SK-N-SH (cell line): ENCODE measurements around the gene SLC6A9. TPM values are rescaled to one million over a fixed set of nuclear protein-coding genes. Genes with fewer than 3 reads are reported as not detected.

Source experiments
- CTCF ChIA-PET: fragments of 300-600, 350-600 bp; formaldehyde crosslinking; extraction: SDS; loops from one replicate; lab custom pipeline; 2021; lab: Yijun Ruan, JAX
- POLR2A ChIA-PET: fragments of 350-600 bp; sonication (Branson Sonifier 250); formaldehyde crosslinking; extraction: SDS; loops from one replicate; lab custom pipeline; 2020; ENCODE audit warnings: antibody characterized with exemption, inconsistent platforms; lab: Yijun Ruan, JAX
- DNase-seq: peaks from one replicate; pipeline ENCODE4 v3.0.0; 2012
- H2AFZ ChIP-seq: fragments of 200-600 bp; sonication (generic); 2 replicates; pipeline ENCODE4 v1.8.1; 2016; ENCODE audit warnings: antibody characterized with exemption, mild to moderate bottlenecking, low read depth
- H3F3A ChIP-seq: fragments of 200-600 bp; sonication (generic); replicated peaks from 2 replicates; pipeline ENCODE3; 2016; ENCODE audit warnings: antibody characterized with exemption, mild to moderate bottlenecking; ENCODE audit not compliant: insufficient read depth
- H3K27ac ChIP-seq, 2 experiments: fragments of 200-500 bp in 1 of 2; fragments of 200-600 bp in 1 of 2; sonication (Bioruptor generic) in 1 of 2; sonication (generic), shearing (Covaris generic) in 1 of 2; 2 replicates each; pipeline versions ENCODE4 v1.5.1 to v1.6.1; 2014 to 2016; ENCODE audit warnings: low read depth in 2 of 2, inconsistent platforms in 1 of 2, low read length in 1 of 2, mild to moderate bottlenecking in 1 of 2, mixed read lengths in 1 of 2
- H3K27me3 ChIP-seq: fragments of 200-600 bp; sonication (generic), shearing (Covaris generic); 2 replicates; pipeline ENCODE4 v1.6.1; 2016; ENCODE audit warnings: mixed run types; ENCODE audit not compliant: insufficient read depth
- H3K36me3 ChIP-seq, 2 experiments: fragments of 200-500 bp in 1 of 2; fragments of 200-600 bp in 1 of 2; sonication (Bioruptor generic) in 1 of 2; sonication (generic) in 1 of 2; replicated peaks in 1 of 2; 2 replicates each; pipeline versions ENCODE3 to v1.5.1; 2014 to 2016; ENCODE audit warnings: low read length in 1 of 2, mild to moderate bottlenecking in 1 of 2; ENCODE audit not compliant: insufficient read depth in 2 of 2, control insufficient read depth in 1 of 2
- H3K4me1 ChIP-seq, 2 experiments: fragments of 200-500 bp in 1 of 2; fragments of 200-600 bp in 1 of 2; sonication (Bioruptor generic) in 1 of 2; sonication (generic), shearing (Covaris generic) in 1 of 2; 2 replicates each; pipeline versions ENCODE4 v1.5.1 to v1.6.1; 2014 to 2016; ENCODE audit warnings: low read depth in 1 of 2, low read length in 1 of 2, mixed run types in 1 of 2; ENCODE audit not compliant: insufficient read depth in 2 of 2, control insufficient read depth in 1 of 2
- H3K4me2 ChIP-seq: fragments of 200-600 bp; sonication (generic), shearing (Covaris generic); 2 replicates; pipeline ENCODE4 v1.6.1; 2017; ENCODE audit warnings: mixed run types
- H3K4me3 ChIP-seq, 2 experiments: fragments of 200-500 bp in 1 of 2; fragments of 200-600 bp in 1 of 2; sonication (Bioruptor generic) in 1 of 2; sonication (generic), shearing (Covaris generic) in 1 of 2; 2 replicates each; pipeline versions ENCODE4 v1.5.1 to v1.8.1; 2014 to 2016; ENCODE audit warnings: low read depth in 2 of 2, inconsistent platforms in 1 of 2, low read length in 1 of 2, mild to moderate bottlenecking in 1 of 2, mixed read lengths in 1 of 2, moderate library complexity in 1 of 2
- H3K79me2 ChIP-seq: fragments of 200-600 bp; sonication (generic); 2 replicates; pipeline ENCODE4 v1.8.1; 2017; ENCODE audit warnings: mild to moderate bottlenecking; ENCODE audit not compliant: insufficient read depth
- H3K9ac ChIP-seq: fragments of 200-600 bp; sonication (generic); 2 replicates; pipeline ENCODE4 v1.6.1; 2017; ENCODE audit warnings: mixed run types
- H3K9me2 ChIP-seq: fragments of 200-600 bp; sonication (generic); 2 replicates; pipeline ENCODE4 v1.6.1; 2017; ENCODE audit warnings: mixed run types
- H3K9me3 ChIP-seq: fragments of 200-600 bp; sonication (generic); 2 replicates; pipeline ENCODE4 v1.6.1; 2017; ENCODE audit warnings: mixed run types, mild to moderate bottlenecking, moderate library complexity
- H4K20me1 ChIP-seq: fragments of 200-600 bp; sonication (generic); 2 replicates; pipeline ENCODE4 v1.6.1; 2017; ENCODE audit warnings: mild to moderate bottlenecking, mixed run types; ENCODE audit not compliant: insufficient read depth
- CHD2 ChIP-seq: fragments of 150-350 bp; IDR thresholded peaks from 2 replicates; pipeline ENCODE4 v1.6.1; 2018; ENCODE audit warnings: low read length; ENCODE audit not compliant: partially characterized antibody
- EP300 ChIP-seq, 2 experiments: IDR thresholded peaks; 2 replicates each; pipeline versions ENCODE4 v1.4.0 to v1.6.1; 2012; ENCODE audit warnings: borderline replicate concordance in 1 of 2, low read depth in 1 of 2, low read length in 1 of 2
- FOSL2 ChIP-seq: IDR thresholded peaks from 2 replicates; pipeline ENCODE4 v1.4.0; 2012; ENCODE audit warnings: low read depth, mild to moderate bottlenecking, moderate library complexity, borderline replicate concordance
- IRF3 ChIP-seq: fragments of 150-350 bp; IDR thresholded peaks from 2 replicates; pipeline ENCODE4 v1.6.1; 2016; ENCODE audit warnings: mild to moderate bottlenecking, low read depth, low read length
- JUND ChIP-seq: IDR thresholded peaks from 2 replicates; pipeline ENCODE4 v1.4.0; 2012
- NRF1 ChIP-seq: IDR thresholded peaks from 2 replicates; pipeline ENCODE4 v1.6.1; 2012; ENCODE audit warnings: low read depth, mild to moderate bottlenecking, low read length
- REST ChIP-seq: IDR thresholded peaks from 2 replicates; pipeline ENCODE4 v1.6.1; 2012; ENCODE audit warnings: mild to moderate bottlenecking, low read depth, low read length, moderate library complexity
- RFX5 ChIP-seq: IDR thresholded peaks from 2 replicates; pipeline ENCODE4 v1.6.1; 2012; ENCODE audit warnings: mild to moderate bottlenecking, improper control_type of control experiment, low read length
- RXRA ChIP-seq: IDR thresholded peaks from 2 replicates; pipeline ENCODE4 v1.4.0; 2012; ENCODE audit warnings: low read depth, mild to moderate bottlenecking, borderline replicate concordance
- SMC3 ChIP-seq: IDR thresholded peaks from 2 replicates; pipeline ENCODE4 v1.6.1; 2012; ENCODE audit warnings: low read depth, low read length, improper control_type of control experiment
- TCF12 ChIP-seq: IDR thresholded peaks from 2 replicates; pipeline ENCODE4 v1.4.0; 2012
- USF1 ChIP-seq: IDR thresholded peaks from 2 replicates; pipeline ENCODE4 v1.4.0; 2012; ENCODE audit warnings: low read depth, borderline replicate concordance
- YY1 ChIP-seq: IDR thresholded peaks from 2 replicates; pipeline ENCODE4 v1.4.0; 2012; ENCODE audit warnings: low read depth, mild to moderate bottlenecking
- ZBTB33 ChIP-seq: IDR thresholded peaks from 2 replicates; pipeline ENCODE4 v1.4.0; 2012; ENCODE audit warnings: low read depth, borderline replicate concordance
- WGBS: methylation state at CpG from one replicate; pipeline ENCODE4 v1.1.6; 2017; ENCODE audit warnings: low lambda C conversion rate; 5-methylcytosine and 5-hydroxymethylcytosine counted together
- polyA plus RNA-seq, 3 experiments: library from polyadenylated mRNA; depleted of rRNA; stranded (reverse); fragments of >200 nt; gene quantifications; 2 replicates each; pipeline ENCODE4 v1.2.3, GENCODE V29; 2012
- TF ChIP-seq, protein P1 (sequence below): fragments of 200-600 bp; sonication (generic); IDR thresholded peaks from 2 replicates; pipeline ENCODE4 v1.6.1; 2017; ENCODE audit warnings: antibody characterized with exemption, mild to moderate bottlenecking, moderate library complexity
- TF ChIP-seq, protein P2 (sequence below): IDR thresholded peaks from 2 replicates; pipeline ENCODE4; 2012
- TF ChIP-seq, protein P3 (sequence below): IDR thresholded peaks from 2 replicates; pipeline ENCODE4 v1.4.0; 2012; ENCODE audit warnings: low read depth

Gene SLC6A9
- polyA plus RNA-seq, 1 of the 3 experiments (the other 2 are of a cell fraction) = 3.9 TPM

DNA sequence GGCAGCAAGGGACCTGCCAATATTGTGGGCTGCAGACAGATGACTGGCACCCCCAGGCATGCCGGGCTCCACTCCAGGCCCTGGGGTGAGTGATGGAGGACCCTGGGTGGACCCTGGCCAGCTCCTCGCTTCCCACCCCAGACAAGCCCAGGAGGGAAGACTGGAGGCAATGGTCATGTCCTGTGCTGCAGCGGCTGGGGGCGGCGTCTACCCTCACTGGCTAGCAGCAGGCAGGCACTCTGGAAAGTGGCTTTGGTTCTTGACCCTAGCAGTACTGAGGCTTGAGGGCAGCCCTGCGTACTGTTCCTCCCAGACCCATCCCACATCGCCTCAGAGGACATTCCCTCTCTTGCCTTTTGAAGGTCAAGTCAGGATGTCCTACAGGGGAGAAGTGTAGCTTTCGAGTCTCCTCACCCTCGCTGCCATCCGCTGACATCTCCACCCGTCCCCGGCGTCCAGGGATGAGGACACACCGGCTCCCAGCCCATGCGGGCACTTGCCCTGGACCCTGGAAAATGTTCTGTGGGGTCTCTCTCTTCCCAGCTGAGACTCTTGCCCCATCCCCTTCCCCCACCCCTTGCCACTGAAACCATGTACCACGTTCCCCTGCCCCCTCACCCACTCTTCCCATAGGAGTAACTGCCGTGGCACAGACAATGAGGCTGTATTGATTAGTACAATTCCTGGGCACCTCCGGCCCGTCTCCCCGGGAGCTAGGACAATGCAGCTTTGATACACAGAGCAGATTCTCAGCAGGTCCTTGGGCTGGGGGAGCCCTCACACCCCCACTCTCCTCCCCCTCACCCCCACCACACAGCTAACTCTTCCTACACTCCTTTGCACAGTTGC, 15.0 kb downstream of the SLC6A9 start (continued):
- no peak for TF ChIP-seq IRF3
- TF ChIP-seq, protein P1, sequence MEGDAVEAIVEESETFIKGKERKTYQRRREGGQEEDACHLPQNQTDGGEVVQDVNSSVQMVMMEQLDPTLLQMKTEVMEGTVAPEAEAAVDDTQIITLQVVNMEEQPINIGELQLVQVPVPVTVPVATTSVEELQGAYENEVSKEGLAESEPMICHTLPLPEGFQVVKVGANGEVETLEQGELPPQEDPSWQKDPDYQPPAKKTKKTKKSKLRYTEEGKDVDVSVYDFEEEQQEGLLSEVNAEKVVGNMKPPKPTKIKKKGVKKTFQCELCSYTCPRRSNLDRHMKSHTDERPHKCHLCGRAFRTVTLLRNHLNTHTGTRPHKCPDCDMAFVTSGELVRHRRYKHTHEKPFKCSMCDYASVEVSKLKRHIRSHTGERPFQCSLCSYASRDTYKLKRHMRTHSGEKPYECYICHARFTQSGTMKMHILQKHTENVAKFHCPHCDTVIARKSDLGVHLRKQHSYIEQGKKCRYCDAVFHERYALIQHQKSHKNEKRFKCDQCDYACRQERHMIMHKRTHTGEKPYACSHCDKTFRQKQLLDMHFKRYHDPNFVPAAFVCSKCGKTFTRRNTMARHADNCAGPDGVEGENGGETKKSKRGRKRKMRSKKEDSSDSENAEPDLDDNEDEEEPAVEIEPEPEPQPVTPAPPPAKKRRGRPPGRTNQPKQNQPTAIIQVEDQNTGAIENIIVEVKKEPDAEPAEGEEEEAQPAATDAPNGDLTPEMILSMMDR = no peak

- Histone ChIP-seq H3K4me2 (no peak overlapping the region), H3K9me2 (no peaks in the 10 kb centered on the region), H3K9ac (no peak overlapping the region), H3F3A (no peaks in the 10 kb centered on the region), H3K79me2 (no peaks in the 10 kb centered on the region), H3K27ac (no peak overlapping the region), H3K4me3 (no peak overlapping the region), H2AFZ (no peak overlapping the region), H3K9me3 (no peaks in the 10 kb centered on the region), H3K36me3 (no peaks in the 10 kb centered on the region), H4K20me1 (no peaks in the 10 kb centered on the region), H3K4me1 (peaks cover 3 to 6% of the 10 kb centered on the region in 2 experiments; a peak in 2 of 4 replicates), H3K27me3 (no peaks in the 10 kb centered on the region)
- ChIA-PET CTCF (interaction anchor here (1.3 to 25.6 kb wide), 4 partner anchors 16 to 32 kb away, joined by 5 to 598 read pairs (median 42); partner anchors contain the start of genes CCDC24 and SLC6A9), POLR2A (no interaction called here)
- DNase-seq = no peak
- 73% methylated on average over 3 of the region's 3 CpGs for WGBS
- TF ChIP-seq, protein P2, sequence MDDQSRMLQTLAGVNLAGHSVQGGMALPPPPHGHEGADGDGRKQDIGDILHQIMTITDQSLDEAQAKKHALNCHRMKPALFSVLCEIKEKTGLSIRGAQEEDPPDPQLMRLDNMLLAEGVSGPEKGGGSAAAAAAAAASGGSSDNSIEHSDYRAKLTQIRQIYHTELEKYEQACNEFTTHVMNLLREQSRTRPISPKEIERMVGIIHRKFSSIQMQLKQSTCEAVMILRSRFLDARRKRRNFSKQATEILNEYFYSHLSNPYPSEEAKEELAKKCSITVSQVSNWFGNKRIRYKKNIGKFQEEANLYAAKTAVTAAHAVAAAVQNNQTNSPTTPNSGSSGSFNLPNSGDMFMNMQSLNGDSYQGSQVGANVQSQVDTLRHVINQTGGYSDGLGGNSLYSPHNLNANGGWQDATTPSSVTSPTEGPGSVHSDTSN = no peak
- TF ChIP-seq CHD2 (no peak), JUND (no peak), RFX5 (no peak), SMC3 (no peak), EP300 (IDR thresholded peaks at IDR 0.05; ENCODE audit: borderline replicate concordance in 1 of 2, low read depth in 1 of 2, low read length in 1 of 2) (no peak), REST (no peak), TCF12 (no peak), IRF3 (no peak), FOSL2 (no peak), YY1 (no peak), NRF1 (no peak), USF1 (no peak), ZBTB33 (no peak), RXRA (no peak)
- TF ChIP-seq, protein P3, sequence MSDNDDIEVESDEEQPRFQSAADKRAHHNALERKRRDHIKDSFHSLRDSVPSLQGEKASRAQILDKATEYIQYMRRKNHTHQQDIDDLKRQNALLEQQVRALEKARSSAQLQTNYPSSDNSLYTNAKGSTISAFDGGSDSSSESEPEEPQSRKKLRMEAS = no peak
These were observed 16.1 kb downstream of the SLC6A9 start for GRCh38 chr1:44015206-44015605.
